VCaP (cell line): ENCODE measurements around the gene MX2.

ENCODE experiments used
- H3K27ac ChIP-seq: fragments of 450-650 bp; 2 replicates; pipeline ENCODE4 v1.5.1; 2017
- CTCF ChIP-seq: fragments of 450-650 bp; conservative IDR thresholded peaks from 2 replicates; pipeline ENCODE4 v1.5.1; 2017; ENCODE audit warnings: mild to moderate bottlenecking, moderate library complexity

Gene MX2

GRCh38 chr21:41327753-41328152 lies 34.1 kb upstream of the MX2 start:
- no peak overlapping the region for H3K27ac ChIP-seq
- no peak for TF ChIP-seq CTCF

GRCh38 chr21:41328660-41329607 lies 32.9 kb upstream of the MX2 start:
- no peak for TF ChIP-seq CTCF

GRCh38 chr21:41333752-41334151 lies 28.1 kb upstream of the MX2 start:
- H3K27ac ChIP-seq = no peak overlapping the region
- no peak for TF ChIP-seq CTCF

More at GRCh38 chr21:41328660-41329607, 32.9 kb upstream of the MX2 start:
- H3K27ac ChIP-seq = no peak overlapping the region

- H3K27ac ChIP-seq = no peak overlapping the region
- TF ChIP-seq CTCF = no peak
Observed at GRCh38 chr21:41337515-41337914, 24.3 kb upstream of the MX2 start.

GRCh38 chr21:41338455-41338854 lies 23.4 kb upstream of the MX2 start:
- no peak for TF ChIP-seq CTCF

GRCh38 chr21:41342035-41342434 lies 19.8 kb upstream of the MX2 start:
- no peak overlapping the region for H3K27ac ChIP-seq
- TF ChIP-seq CTCF = no peak

More at GRCh38 chr21:41338455-41338854, 23.4 kb upstream of the MX2 start:
- no peak overlapping the region for H3K27ac ChIP-seq

- no peak overlapping the region; the same call in 1 of the 2 replicates for H3K27ac ChIP-seq
- no peak for TF ChIP-seq CTCF
Observed at GRCh38 chr21:41344146-41344545, 17.7 kb upstream of the MX2 start.
